ENCODE results near the gene GNG4. TPM values are rescaled to one million over a fixed set of nuclear protein-coding genes. Genes with fewer than 3 reads are reported as not detected.

Gene GNG4
- total RNA-seq, 1 donor from 2014 or later = not detected

DNA sequence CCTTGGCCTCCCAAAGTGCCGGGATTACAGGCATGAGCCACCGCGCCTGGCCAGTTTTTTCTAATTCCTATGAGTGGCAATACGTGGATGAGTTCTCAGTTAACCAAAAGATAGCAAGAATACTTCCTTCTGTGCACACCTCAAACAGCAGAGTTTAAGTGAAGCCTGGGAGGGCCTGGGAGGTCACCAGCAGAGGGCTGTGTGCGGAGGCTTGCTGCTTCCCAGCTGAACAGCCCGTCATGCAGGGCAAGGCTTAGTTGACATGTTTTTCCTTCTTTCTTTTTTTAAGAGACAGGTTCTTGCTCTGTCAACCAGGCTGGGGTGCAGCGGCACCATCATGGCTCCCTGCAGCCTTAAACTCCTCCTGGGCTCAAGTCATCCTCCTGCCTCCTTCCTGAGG lies 17.8 kb downstream of the GNG4 start:
- Histone ChIP-seq H3K36me3 (no peaks in the 10 kb centered on the region), H3K27ac (no peak overlapping the region), H3K9me3 (no peaks in the 10 kb centered on the region), H3K4me1 (no peaks in the 10 kb centered on the region), H3K27me3 (ENCODE audit: low read depth) (no peaks in the 10 kb centered on the region), H3K4me3 (no peak overlapping the region)
- DNase-seq = no peak
- TF ChIP-seq, protein P1, sequence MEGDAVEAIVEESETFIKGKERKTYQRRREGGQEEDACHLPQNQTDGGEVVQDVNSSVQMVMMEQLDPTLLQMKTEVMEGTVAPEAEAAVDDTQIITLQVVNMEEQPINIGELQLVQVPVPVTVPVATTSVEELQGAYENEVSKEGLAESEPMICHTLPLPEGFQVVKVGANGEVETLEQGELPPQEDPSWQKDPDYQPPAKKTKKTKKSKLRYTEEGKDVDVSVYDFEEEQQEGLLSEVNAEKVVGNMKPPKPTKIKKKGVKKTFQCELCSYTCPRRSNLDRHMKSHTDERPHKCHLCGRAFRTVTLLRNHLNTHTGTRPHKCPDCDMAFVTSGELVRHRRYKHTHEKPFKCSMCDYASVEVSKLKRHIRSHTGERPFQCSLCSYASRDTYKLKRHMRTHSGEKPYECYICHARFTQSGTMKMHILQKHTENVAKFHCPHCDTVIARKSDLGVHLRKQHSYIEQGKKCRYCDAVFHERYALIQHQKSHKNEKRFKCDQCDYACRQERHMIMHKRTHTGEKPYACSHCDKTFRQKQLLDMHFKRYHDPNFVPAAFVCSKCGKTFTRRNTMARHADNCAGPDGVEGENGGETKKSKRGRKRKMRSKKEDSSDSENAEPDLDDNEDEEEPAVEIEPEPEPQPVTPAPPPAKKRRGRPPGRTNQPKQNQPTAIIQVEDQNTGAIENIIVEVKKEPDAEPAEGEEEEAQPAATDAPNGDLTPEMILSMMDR (IDR thresholded peaks at IDR 0.05) = no peak
- intact Hi-C loops (cut with DNase I) = no loop called here
- no peak for ATAC-seq

DNA sequence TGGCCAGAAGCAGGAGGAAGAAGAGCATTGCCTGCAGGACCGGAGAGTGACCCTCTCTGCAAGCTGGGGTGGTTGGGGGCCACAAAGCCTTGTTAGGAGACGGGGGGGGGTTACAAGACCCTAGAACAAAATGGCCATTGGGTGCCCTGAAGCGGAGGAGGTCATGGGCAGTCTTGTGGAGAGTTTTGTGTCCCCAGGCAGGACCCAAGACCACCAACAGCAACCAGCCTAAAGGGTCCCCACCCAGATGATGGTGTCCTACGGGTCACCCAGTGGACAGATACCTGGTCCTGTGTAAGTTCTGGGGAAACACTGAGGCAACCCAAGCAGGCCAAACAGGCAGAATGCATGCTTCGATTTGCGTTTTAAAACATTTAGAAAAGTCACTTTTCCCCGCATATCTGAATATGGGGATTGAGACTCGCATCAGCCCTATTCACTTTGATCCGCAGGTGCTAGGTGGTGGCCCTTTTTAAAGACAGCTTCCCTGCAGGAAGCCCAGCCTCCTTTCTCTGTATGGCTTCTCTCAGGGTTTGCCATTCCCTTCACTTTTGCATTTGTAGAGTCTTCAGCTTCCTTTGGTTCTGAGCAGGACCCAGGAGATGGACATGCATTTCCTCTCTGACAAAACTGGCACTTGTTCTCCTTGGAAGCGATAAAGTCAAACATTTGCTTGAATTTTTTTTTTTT lies 21.1 kb downstream of the GNG4 start:
- Histone ChIP-seq H3K9me3 (no peaks in the 10 kb centered on the region), H3K4me1 (peaks cover 7% of the 10 kb centered on the region), H3K27me3 (ENCODE audit: low read depth) (no peaks in the 10 kb centered on the region), H3K4me3 (no peak overlapping the region), H3K36me3 (no peaks in the 10 kb centered on the region), H3K27ac (no peak overlapping the region)
- ATAC-seq (no peak), DNase-seq (no peak)
- intact Hi-C loops (cut with DNase I) = no loop called here
- TF ChIP-seq, protein P1 (IDR thresholded peaks at IDR 0.05) = no peak

DNA sequence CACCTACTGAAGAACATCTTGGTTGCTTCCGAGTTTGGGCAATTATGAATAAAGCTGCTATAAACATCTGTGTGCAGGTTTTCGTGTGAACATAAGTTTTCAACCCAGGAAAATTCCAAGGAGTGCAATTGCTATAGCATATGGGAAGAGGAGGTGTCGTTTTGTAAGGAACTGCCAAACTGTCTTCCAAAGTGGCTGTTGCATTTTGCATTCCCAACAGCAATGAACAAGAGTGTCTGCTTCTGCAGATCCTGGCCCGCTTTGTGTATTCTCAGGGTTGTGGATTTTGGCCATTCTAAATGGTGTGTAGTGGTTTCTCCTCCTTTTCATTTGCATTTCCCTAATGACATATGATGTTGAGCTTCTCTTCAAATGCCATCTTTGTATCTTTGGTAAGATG lies 23.8 kb downstream of the GNG4 start:
- peaks cover 7% of the 10 kb centered on the region for H3K4me1 ChIP-seq
- no peak overlapping the region for H3K4me3 ChIP-seq
- H3K9me3 ChIP-seq = no peaks in the 10 kb centered on the region
- TF ChIP-seq, protein P1 (IDR thresholded peaks at IDR 0.05) = no peak
- no peaks in the 10 kb centered on the region for H3K36me3 ChIP-seq
- intact Hi-C loops (cut with DNase I) = no loop called here
- ATAC-seq (no peak), DNase-seq (no peak)
- H3K27me3 ChIP-seq (ENCODE audit: low read depth) = no peaks in the 10 kb centered on the region
- no peak overlapping the region for H3K27ac ChIP-seq

DNA sequence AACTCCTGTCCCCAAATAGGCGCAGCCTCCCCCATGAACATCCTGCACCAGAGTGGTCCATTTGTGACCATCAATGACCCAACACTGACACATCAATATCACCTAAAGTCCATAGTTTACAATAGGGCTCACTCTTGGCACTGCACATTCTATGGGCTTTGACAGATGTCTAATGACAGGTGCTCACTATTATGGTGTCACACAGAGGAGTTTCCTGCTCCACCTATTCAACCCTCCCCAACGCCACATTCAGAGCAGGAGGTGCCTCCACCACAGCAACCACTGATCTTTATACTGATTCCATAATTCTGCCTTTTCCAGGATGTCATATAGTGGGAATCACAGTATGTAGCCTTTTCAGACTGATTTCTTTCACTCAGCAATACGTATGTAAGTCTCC lies 24.2 kb downstream of the GNG4 start:
- no peaks in the 10 kb centered on the region for H3K36me3 ChIP-seq
- H3K9me3 ChIP-seq = no peaks in the 10 kb centered on the region
- intact Hi-C loops (cut with DNase I) = no loop called here
- TF ChIP-seq, protein P1 (IDR thresholded peaks at IDR 0.05) = no peak
- no peaks in the 10 kb centered on the region for H3K27me3 ChIP-seq (ENCODE audit: low read depth)
- H3K4me3 ChIP-seq = no peak overlapping the region
- ATAC-seq (no peak), DNase-seq (no peak)
- H3K27ac ChIP-seq = no peak overlapping the region
- H3K4me1 ChIP-seq = peaks cover 7% of the 10 kb centered on the region

DNA sequence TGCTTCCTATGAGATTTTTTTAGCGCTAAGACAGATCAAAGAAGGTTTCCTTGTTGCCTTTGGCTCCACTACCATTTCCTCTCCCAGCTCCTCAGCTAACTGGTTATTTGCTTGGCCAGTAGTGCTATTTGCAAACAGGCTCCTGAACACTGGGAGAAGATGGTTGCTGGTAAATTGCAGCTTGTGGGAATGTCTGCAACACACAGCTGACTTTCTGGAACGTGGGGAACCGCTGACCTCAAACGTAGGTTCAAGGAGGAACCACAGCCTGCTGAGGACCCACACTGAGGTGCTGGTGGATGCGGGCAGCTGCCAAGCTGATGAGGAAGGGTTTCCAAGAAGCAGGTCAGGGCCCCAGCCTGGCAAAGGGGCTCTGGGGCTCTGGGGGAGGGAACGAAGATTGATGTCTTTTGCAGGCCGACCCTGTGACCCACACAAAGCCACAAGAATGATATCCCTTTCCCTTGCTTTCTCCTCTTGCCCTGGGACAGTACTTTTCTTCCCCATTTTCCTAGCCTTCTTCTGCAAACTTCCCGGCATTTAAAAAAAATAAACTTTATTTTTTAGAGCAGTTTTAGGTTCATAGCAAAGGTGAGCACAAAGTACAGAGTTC lies 24.8 kb downstream of the GNG4 start:
- H3K9me3 ChIP-seq = no peaks in the 10 kb centered on the region
- H3K27ac ChIP-seq = no peak overlapping the region
- DNase-seq (no peak), ATAC-seq (no peak)
- no peaks in the 10 kb centered on the region for H3K36me3 ChIP-seq
- intact Hi-C loops (cut with DNase I) = no loop called here
- no peak overlapping the region for H3K4me3 ChIP-seq
- H3K27me3 ChIP-seq (ENCODE audit: low read depth) = no peaks in the 10 kb centered on the region
- H3K4me1 ChIP-seq = peaks cover 7% of the 10 kb centered on the region
- TF ChIP-seq, protein P1 (IDR thresholded peaks at IDR 0.05) = no peak
